ENCODE results near the gene TP53TG5.

Gene TP53TG5

DNA sequence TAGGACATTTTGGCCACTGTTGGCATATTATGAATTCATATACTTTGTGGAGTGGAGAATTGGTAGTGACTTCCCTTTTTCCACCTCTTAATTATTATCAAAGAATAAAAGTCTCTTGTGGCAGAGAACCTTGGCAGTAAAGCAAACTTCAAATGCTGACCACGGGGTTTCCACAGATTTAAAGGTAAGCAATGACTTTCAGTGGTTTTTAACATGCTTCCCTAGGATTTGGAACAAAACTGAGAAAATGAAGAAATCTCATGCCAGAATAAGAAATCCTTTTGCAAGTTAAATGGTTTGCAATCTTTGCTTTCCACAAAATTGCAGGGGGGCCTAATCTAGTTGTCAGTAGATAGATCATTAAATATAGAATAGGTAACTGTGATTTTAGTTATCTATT is 27.9 kb downstream of the TP53TG5 start:
- H3K27ac Mint-ChIP-seq: no peak overlapping the region
- no peaks in the 10 kb centered on the region for H3K9me3 Mint-ChIP-seq
- H3K4me3 Mint-ChIP-seq: no peak overlapping the region
- no peaks in the 10 kb centered on the region for H3K27me3 Mint-ChIP-seq (ENCODE audit: low read depth)
- H3K36me3 Mint-ChIP-seq (ENCODE audit: low read depth): peaks cover 4% of the 10 kb centered on the region
- H3K4me1 Mint-ChIP-seq (ENCODE audit: low read depth): peaks cover 56% of the 10 kb centered on the region

- Mint-ChIP-seq H3K4me1 (ENCODE audit: low read depth) (peaks cover 52% of the 10 kb centered on the region), H3K36me3 (ENCODE audit: low read depth) (peaks cover 7% of the 10 kb centered on the region), H3K27me3 (ENCODE audit: low read depth) (no peaks in the 10 kb centered on the region), H3K9me3 (no peaks in the 10 kb centered on the region), H3K4me3 (peak within 1 kb of the TSS; percentile 95), H3K27ac (peak within 1 kb of the TSS; percentile 72)
Observed at GRCh38 chr20:45347936-45348778, 30.0 kb downstream of the TP53TG5 start, which contains the start of gene SDC4. SDC4 (minus strand) TSS chr20:45348424; CDS start chr20:45348384, 40 bp downstream.

DNA sequence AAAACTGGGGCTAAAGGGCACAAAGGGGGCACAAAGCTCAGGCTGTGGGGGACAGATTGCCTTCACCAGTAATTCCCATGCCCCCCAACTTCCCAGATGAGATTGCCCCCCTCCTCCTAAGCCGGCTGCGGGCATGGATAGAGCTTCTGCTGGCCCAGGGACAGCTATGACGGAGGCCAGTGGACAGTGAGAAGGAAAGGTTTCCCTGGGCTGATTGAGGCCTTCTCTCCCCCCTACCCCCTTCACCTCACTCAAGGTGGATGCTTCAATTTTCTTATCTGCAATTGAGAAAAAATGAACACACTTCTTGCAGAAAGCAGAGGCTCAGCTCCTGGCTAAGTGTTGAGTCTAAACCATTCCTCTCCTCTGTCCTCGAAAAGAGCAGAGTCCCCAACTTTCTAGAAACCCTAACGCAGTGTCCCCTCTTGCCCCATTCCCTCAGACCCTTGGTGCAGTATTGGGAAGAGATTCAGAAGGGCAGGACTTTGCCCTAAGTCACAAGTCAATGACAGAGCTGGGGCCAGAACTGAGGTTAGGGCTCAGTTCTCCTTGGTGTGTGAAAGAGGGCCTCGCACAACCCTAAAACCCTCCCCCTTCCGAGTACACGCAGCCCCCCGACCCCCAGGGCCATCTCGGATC is 30.7 kb downstream of the TP53TG5 start:
- Mint-ChIP-seq H3K9me3 (no peaks in the 10 kb centered on the region), H3K27me3 (ENCODE audit: low read depth) (no peaks in the 10 kb centered on the region), H3K4me1 (ENCODE audit: low read depth) (peaks cover 58% of the 10 kb centered on the region), H3K36me3 (ENCODE audit: low read depth) (peaks cover 7% of the 10 kb centered on the region), H3K27ac (peak overlapping the region; percentile 72), H3K4me3 (peak overlapping the region; percentile 95)

DNA sequence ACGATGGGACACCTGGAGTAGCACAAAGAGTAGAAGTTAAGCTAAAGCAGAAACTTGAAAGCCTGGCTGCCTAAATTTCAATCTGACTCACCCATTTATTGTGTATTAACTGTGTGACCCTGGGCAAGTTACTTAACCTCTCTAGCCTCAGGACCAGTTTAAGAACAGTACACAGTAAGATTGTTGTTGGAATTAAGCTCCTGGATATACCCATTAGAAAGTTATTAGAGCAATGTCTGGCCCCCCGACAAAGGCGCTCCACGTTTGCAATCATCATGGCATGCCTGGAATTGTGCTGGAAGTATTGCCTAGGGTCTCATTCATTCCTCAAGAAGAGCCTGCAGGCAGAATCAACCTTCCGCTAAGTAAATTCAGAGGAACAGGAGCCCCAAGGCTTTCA is 31.3 kb downstream of the TP53TG5 start:
- Mint-ChIP-seq H3K4me1 (ENCODE audit: low read depth) (peaks cover 58% of the 10 kb centered on the region), H3K27me3 (ENCODE audit: low read depth) (no peaks in the 10 kb centered on the region), H3K36me3 (ENCODE audit: low read depth) (peaks cover 7% of the 10 kb centered on the region), H3K9me3 (no peaks in the 10 kb centered on the region), H3K4me3 (peak overlapping the region; percentile 95), H3K27ac (peak overlapping the region; percentile 72)

- no peaks in the 10 kb centered on the region for H3K9me3 Mint-ChIP-seq
- H3K27me3 Mint-ChIP-seq (ENCODE audit: low read depth): no peaks in the 10 kb centered on the region
- peak overlapping the region; percentile 72 for H3K27ac Mint-ChIP-seq
- peaks cover 7% of the 10 kb centered on the region for H3K36me3 Mint-ChIP-seq (ENCODE audit: low read depth)
- H3K4me1 Mint-ChIP-seq (ENCODE audit: low read depth): peaks cover 60% of the 10 kb centered on the region
- peak overlapping the region; percentile 95 for H3K4me3 Mint-ChIP-seq
Observed at GRCh38 chr20:45346291-45346718, 31.8 kb downstream of the TP53TG5 start.

DNA sequence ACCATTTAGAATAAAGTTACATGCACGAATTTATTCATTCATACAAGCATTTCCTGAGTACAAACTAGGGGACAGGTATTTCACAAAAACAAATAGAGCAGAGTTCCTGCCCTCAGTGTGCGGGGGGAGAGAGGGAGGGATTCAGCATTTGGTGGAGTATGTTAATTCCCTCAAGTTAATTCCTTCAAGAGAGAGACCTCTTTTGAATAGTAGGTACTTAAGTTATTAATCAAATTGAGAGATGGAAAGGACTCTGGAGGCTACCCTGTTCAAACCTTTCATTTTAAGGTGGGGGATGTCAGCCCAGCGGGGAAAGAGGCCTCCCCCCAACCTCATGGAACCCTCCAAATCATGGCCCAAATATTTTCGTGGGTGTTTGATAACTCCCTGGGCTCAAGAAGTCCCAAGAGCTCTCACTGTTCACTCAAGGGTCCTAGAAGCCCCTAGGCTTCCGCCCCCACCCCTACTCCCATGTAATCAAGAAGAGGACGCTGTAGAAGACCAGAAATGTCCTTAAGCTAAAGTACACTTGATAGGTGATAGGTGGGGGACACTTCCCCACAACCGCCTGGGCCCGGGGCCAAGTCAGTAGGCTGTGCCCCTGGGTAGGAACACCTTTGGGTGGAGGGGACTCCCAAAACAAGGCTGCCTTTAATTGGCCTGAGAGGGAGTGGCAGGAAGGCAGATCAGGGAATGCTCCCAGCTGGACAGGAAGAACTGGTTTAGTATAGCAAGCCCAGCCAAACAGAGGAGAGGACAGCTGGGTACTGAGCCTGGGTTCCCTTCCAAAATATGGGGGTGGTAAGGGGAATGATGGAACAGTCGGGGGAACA is 32.8 kb downstream of the TP53TG5 start:
- Mint-ChIP-seq H3K9me3 (no peaks in the 10 kb centered on the region), H3K4me1 (ENCODE audit: low read depth) (peaks cover 61% of the 10 kb centered on the region), H3K27ac (peak overlapping the region; percentile 62), H3K36me3 (ENCODE audit: low read depth) (peaks cover 11% of the 10 kb centered on the region), H3K4me3 (peak overlapping the region; percentile 95), H3K27me3 (ENCODE audit: low read depth) (no peaks in the 10 kb centered on the region)

DNA sequence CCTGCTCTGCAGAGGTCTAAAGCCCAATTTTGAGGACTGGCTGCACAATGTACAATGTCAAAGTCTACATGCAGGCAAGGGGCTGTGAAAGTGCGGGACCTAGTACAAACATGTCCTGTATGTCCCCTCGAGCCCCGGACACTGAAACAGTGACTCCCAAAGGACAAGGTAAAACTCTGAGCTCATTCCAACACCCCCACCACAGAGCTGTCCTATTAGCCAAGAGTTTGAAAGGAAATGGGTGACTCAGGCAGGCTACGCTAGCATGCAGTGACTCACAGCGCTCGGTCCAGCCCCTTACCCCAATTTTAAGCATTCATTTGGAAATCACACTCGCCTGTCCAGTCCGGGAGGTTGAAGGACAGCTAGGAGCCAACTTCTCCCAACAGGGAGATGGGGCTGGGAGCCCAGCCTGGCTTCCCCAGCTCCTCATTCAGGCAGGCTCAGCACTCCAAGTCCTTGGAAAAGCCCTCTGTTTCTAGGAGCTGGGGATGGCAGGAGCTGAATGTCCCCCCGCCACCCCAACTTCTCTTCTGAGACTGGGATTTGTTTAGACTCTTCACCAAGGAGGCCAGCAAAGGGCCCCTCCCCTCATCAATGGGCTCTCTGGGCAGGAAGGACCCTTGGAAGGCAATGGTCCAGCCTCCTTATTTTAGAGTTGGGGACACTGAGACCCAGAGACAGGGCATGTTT is 33.8 kb downstream of the TP53TG5 start:
- peaks cover 61% of the 10 kb centered on the region for H3K4me1 Mint-ChIP-seq (ENCODE audit: low read depth)
- peak overlapping the region; percentile 45 for H3K27ac Mint-ChIP-seq
- no peaks in the 10 kb centered on the region for H3K27me3 Mint-ChIP-seq (ENCODE audit: low read depth)
- H3K9me3 Mint-ChIP-seq: no peaks in the 10 kb centered on the region
- peaks cover 12% of the 10 kb centered on the region for H3K36me3 Mint-ChIP-seq (ENCODE audit: low read depth)
- peak overlapping the region; percentile 48 for H3K4me3 Mint-ChIP-seq

DNA sequence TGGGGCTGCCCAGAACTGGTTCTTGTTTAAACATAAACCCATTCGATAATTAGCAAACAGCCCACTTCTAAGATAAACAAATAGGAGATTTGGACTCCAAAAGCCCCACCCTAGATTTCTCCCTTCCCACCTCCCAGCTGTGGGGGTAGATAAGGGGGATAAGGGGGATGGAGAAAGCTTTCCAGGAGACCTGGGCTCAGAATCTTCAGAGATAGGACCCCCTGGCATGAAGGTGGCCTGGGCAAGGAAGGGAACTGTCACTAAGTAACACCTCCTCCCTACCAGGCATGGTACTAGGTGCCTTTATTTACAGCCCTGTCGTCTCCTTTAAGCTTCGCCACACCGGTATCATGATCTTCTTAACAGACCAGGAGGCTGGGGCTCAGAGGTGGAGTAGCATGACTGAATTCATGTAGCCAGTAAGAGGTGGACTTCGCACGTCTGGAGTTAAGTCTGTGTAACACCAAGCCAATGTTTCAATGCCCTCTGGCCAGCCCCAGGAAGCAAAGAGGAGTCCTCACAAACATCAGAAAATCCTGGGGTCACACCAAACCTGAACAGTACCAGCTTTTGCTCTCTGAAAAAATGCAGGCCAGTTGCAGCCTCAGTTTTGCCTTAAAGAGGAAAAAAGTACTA is 34.5 kb downstream of the TP53TG5 start:
- H3K4me3 Mint-ChIP-seq: no peak overlapping the region
- no peaks in the 10 kb centered on the region for H3K9me3 Mint-ChIP-seq
- H3K27me3 Mint-ChIP-seq (ENCODE audit: low read depth): no peaks in the 10 kb centered on the region
- no peak overlapping the region for H3K27ac Mint-ChIP-seq
- peaks cover 12% of the 10 kb centered on the region for H3K36me3 Mint-ChIP-seq (ENCODE audit: low read depth)
- peaks cover 60% of the 10 kb centered on the region for H3K4me1 Mint-ChIP-seq (ENCODE audit: low read depth)

GRCh38 chr20:45342855-45343531 is 35.1 kb downstream of the TP53TG5 start:
- H3K36me3 Mint-ChIP-seq (ENCODE audit: low read depth): peaks cover 12% of the 10 kb centered on the region
- no peaks in the 10 kb centered on the region for H3K27me3 Mint-ChIP-seq (ENCODE audit: low read depth)
- H3K9me3 Mint-ChIP-seq: no peaks in the 10 kb centered on the region
- peak overlapping the region; percentile 25 for H3K4me3 Mint-ChIP-seq
- H3K27ac Mint-ChIP-seq: peak overlapping the region; percentile 57
- peaks cover 58% of the 10 kb centered on the region for H3K4me1 Mint-ChIP-seq (ENCODE audit: low read depth)

- H3K9me3 Mint-ChIP-seq: no peaks in the 10 kb centered on the region
- H3K4me1 Mint-ChIP-seq (ENCODE audit: low read depth): peaks cover 54% of the 10 kb centered on the region
- H3K27ac Mint-ChIP-seq: no peak overlapping the region
- H3K36me3 Mint-ChIP-seq (ENCODE audit: low read depth): peaks cover 9% of the 10 kb centered on the region
- no peaks in the 10 kb centered on the region for H3K27me3 Mint-ChIP-seq (ENCODE audit: low read depth)
- H3K4me3 Mint-ChIP-seq: no peak overlapping the region
Observed at GRCh38 chr20:45341939-45342854, 35.9 kb downstream of the TP53TG5 start.

GRCh38 chr20:45341579-45341938 is 36.6 kb downstream of the TP53TG5 start:
- Mint-ChIP-seq H3K36me3 (ENCODE audit: low read depth) (peaks cover 9% of the 10 kb centered on the region), H3K4me3 (no peak overlapping the region), H3K27ac (no peak overlapping the region), H3K9me3 (no peaks in the 10 kb centered on the region), H3K27me3 (ENCODE audit: low read depth) (no peaks in the 10 kb centered on the region), H3K4me1 (ENCODE audit: low read depth) (peaks cover 47% of the 10 kb centered on the region)

- peaks cover 41% of the 10 kb centered on the region for H3K4me1 Mint-ChIP-seq (ENCODE audit: low read depth)
- H3K36me3 Mint-ChIP-seq (ENCODE audit: low read depth): peaks cover 10% of the 10 kb centered on the region
- no peak overlapping the region for H3K4me3 Mint-ChIP-seq
- H3K27me3 Mint-ChIP-seq (ENCODE audit: low read depth): no peaks in the 10 kb centered on the region
- no peak overlapping the region for H3K27ac Mint-ChIP-seq
- no peaks in the 10 kb centered on the region for H3K9me3 Mint-ChIP-seq
Observed at GRCh38 chr20:45340951-45341350, 37.2 kb downstream of the TP53TG5 start.
